GM23338 (cell line): ENCODE measurements around the gene CPNE4. TPM values are rescaled to one million over a fixed set of nuclear protein-coding genes. Genes with fewer than 3 reads are reported as not detected.

Experiments
- ATAC-seq: fragments of 200-7000 bp; cut with Tn5 transposase; 3 replicates; pipeline ENCODE4 v1.9.1; 2020
- DNase-seq: peaks from one replicate; pipeline ENCODE4 v3.0.0-alpha.2; 2015; ENCODE audit warnings: low spot score
- H2AFZ ChIP-seq: fragments of 200-600 bp; sonication (generic); 2 replicates; pipeline ENCODE4 v1.8.0; 2016; ENCODE audit warnings: antibody characterized with exemption, mild to moderate bottlenecking, moderate library complexity
- H3F3A ChIP-seq: fragments of 200-600 bp; sonication (generic); replicated peaks from 2 replicates; pipeline ENCODE4 v1.8.0; 2017; ENCODE audit warnings: antibody characterized with exemption, mixed run types, low read depth
- H3K27ac ChIP-seq: fragments of 200-600 bp; sonication (generic); 2 replicates; pipeline ENCODE4 v1.6.1; 2016; ENCODE audit warnings: low read depth
- H3K27me3 ChIP-seq: fragments of 200-600 bp; sonication (generic); 2 replicates; pipeline ENCODE4 v1.8.0; 2016; ENCODE audit warnings: mild to moderate bottlenecking, mixed run types, moderate library complexity; ENCODE audit not compliant: insufficient read depth
- H3K36me3 ChIP-seq: fragments of 200-600 bp; sonication (generic); 2 replicates; pipeline ENCODE4 v1.8.0; 2016; ENCODE audit warnings: mild to moderate bottlenecking; ENCODE audit not compliant: insufficient read depth
- H3K4me1 ChIP-seq: fragments of 200-600 bp; sonication (generic); 2 replicates; pipeline ENCODE4 v1.8.0; 2016; ENCODE audit warnings: mild to moderate bottlenecking, moderate library complexity; ENCODE audit not compliant: insufficient read depth
- H3K4me2 ChIP-seq: fragments of 200-600 bp; sonication (generic); 2 replicates; pipeline ENCODE4 v1.7.1; 2017; ENCODE audit warnings: mixed run types
- H3K4me3 ChIP-seq: fragments of 200-600 bp; sonication (generic); 2 replicates; pipeline ENCODE4 v1.6.1; 2016; ENCODE audit warnings: mixed run types
- H3K79me2 ChIP-seq: fragments of 200-600 bp; sonication (generic); replicated peaks from 2 replicates; pipeline ENCODE4 v1.8.0; 2017; ENCODE audit warnings: mild to moderate bottlenecking; ENCODE audit not compliant: insufficient read depth
- H3K9me2 ChIP-seq: fragments of 200-600 bp; sonication (generic); 2 replicates; pipeline ENCODE4 v1.8.0; 2017; ENCODE audit not compliant: insufficient read depth
- H4K20me1 ChIP-seq: fragments of 200-600 bp; sonication (generic); replicated peaks from 2 replicates; pipeline ENCODE4 v1.8.0; 2017; ENCODE audit warnings: mild to moderate bottlenecking; ENCODE audit not compliant: insufficient read depth
- H3K27ac Mint-ChIP-seq: 2 replicates; pipeline ENCODE4 v1.8.0; 2020; ENCODE audit warnings: inconsistent platforms, mild to moderate bottlenecking, moderate library complexity, mixed read lengths
- H3K27me3 Mint-ChIP-seq: 3 replicates; pipeline ENCODE4 v1.8.0; 2022; ENCODE audit warnings: low read depth, mild to moderate bottlenecking, moderate library complexity, mixed read lengths, inconsistent platforms; ENCODE audit not compliant: insufficient read depth, poor library complexity
- H3K36me3 Mint-ChIP-seq: 3 replicates; pipeline ENCODE4 v1.8.0; 2021; ENCODE audit warnings: low read depth, mild to moderate bottlenecking, inconsistent platforms, moderate library complexity, mixed read lengths
- H3K4me1 Mint-ChIP-seq: 3 replicates; pipeline ENCODE4 v1.8.0; 2020; ENCODE audit warnings: mild to moderate bottlenecking, inconsistent platforms, mixed read lengths
- H3K4me3 Mint-ChIP-seq: 3 replicates; pipeline ENCODE4 v1.8.0; 2021; ENCODE audit warnings: moderate library complexity, mild to moderate bottlenecking, inconsistent platforms, mixed read lengths
- H3K9me3 Mint-ChIP-seq: 3 replicates; pipeline ENCODE4 v1.8.0; 2020; ENCODE audit warnings: moderate library complexity, mild to moderate bottlenecking, inconsistent platforms, mixed read lengths
- CREB1 ChIP-seq: fragments of 250-450 bp; sonication (Bioruptor Pico); IDR thresholded peaks from 2 replicates; pipeline ENCODE4 v1.5.0; 2020; ENCODE audit warnings: low read depth, mild to moderate bottlenecking, moderate library complexity
- EZH2 ChIP-seq: fragments of 200-600 bp; sonication (generic); IDR thresholded peaks from one replicate; pipeline ENCODE4 v1.8.0; 2017; ENCODE audit warnings: antibody characterized with exemption, mild to moderate bottlenecking, low read depth; ENCODE audit not compliant: unreplicated experiment
- EZH2phosphoT487 ChIP-seq: fragments of 200-600 bp; sonication (generic); IDR thresholded peaks from one replicate; pipeline ENCODE4 v1.8.1; 2018; ENCODE audit warnings: antibody characterized with exemption; ENCODE audit not compliant: unreplicated experiment
- JUNB ChIP-seq: IDR thresholded peaks from one replicate; pipeline ENCODE4 v1.6.1; 2016; ENCODE audit warnings: antibody characterized with exemption; ENCODE audit not compliant: unreplicated experiment
- NANOG ChIP-seq: IDR thresholded peaks from 2 replicates; pipeline ENCODE4 v1.6.1; 2016; ENCODE audit warnings: antibody characterized with exemption, borderline replicate concordance
- POLR2AphosphoS5 ChIP-seq: IDR thresholded peaks from 2 replicates; pipeline ENCODE4 v1.6.1; 2016; ENCODE audit warnings: antibody characterized with exemption, low read depth
- STAT1 ChIP-seq: IDR thresholded peaks from one replicate; pipeline ENCODE4 v1.6.1; 2016; ENCODE audit warnings: antibody characterized with exemption; ENCODE audit not compliant: unreplicated experiment
- ZNF114 ChIP-seq: fragments of 250-450 bp; sonication (Bioruptor Pico); IDR thresholded peaks from 2 replicates; pipeline ENCODE4 v1.5.0; 2020; ENCODE audit warnings: mild to moderate bottlenecking, moderate library complexity
- ZNF331 ChIP-seq: fragments of 250-450 bp; sonication (Bioruptor Pico); IDR thresholded peaks from 2 replicates; pipeline ENCODE4 v1.5.0; 2020; ENCODE audit warnings: low read depth, mild to moderate bottlenecking, moderate library complexity
- polyA plus RNA-seq: library from polyadenylated mRNA; unstranded; fragments of >200 nt; fragmentation: Nextera tagmentation; extraction: Ambion mirVana; gene quantifications from 2 replicates; pipeline ENCODE4 v1.2.1, GENCODE V29; 2016
- total RNA-seq: library from RNA; depleted of rRNA; stranded (reverse); fragments of >200 nt; shearing (Covaris generic); gene quantifications from 2 replicates; pipeline ENCODE4 v1.2.3, GENCODE V29; 2014
- TF ChIP-seq, protein P1 (sequence below): fragments of 250-450 bp; sonication (Bioruptor Pico); IDR thresholded peaks from 2 replicates; pipeline ENCODE4 v1.5.0; 2020; ENCODE audit warnings: mild to moderate bottlenecking, moderate library complexity
- TF ChIP-seq, protein P2 (sequence below): IDR thresholded peaks from 2 replicates; pipeline ENCODE4 v1.6.1; 2016; ENCODE audit warnings: antibody characterized with exemption
- TF ChIP-seq, protein P3 (sequence below): IDR thresholded peaks from one replicate; pipeline ENCODE4 v1.6.1; 2018; ENCODE audit warnings: antibody characterized with exemption; ENCODE audit not compliant: unreplicated experiment
- TF ChIP-seq, protein P4 (sequence below), 2 experiments: fragments of 200-600 bp in 1 of 2; sonication (generic) in 1 of 2; conservative IDR thresholded peaks; 2 replicates each; pipeline versions ENCODE4 v1.5.1 to v1.6.1; 2016 to 2017; ENCODE audit warnings: antibody characterized with exemption in 2 of 2, low read depth in 2 of 2, mild to moderate bottlenecking in 2 of 2, moderate library complexity in 1 of 2

The CPNE4 gene
- total and polyA plus RNA-seq, 2 experiments from 2014 or later, result 2.0 to 6.5 TPM

DNA sequence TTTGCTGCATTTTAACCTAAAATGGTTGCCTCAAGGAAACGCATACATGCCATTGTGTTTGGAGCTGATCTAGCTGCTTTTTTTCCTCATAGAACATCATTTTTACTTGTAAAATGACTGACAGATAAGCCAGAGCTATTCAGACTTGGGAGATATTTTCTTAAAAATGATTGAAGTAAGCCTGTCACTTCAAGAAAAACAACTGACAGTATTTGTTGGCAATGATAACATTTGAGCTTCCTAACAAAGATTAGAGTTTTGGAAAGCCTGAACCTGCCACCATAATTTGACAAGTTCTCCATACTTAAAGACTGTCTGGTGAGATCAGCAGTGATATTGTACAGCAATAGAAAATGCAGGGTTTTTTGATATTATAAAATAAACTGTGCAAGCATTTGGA lies 504.4 kb downstream of the CPNE4 start:
- H3K9me2 ChIP-seq, result 0 out of 2 replicates have a peak, but pooled peaks cover 3% of the 10 kb centered on the region
- no peaks in the 10 kb centered on the region for H3K27me3 ChIP-seq
- TF ChIP-seq STAT1 (no peak), EZH2 (no peak), JUNB (no peak), ZNF114 (CRISPR knock-in tag) (no peak), ZNF331 (no peak), EZH2phosphoT487 (no peak), POLR2AphosphoS5 (no peak), NANOG (no peak), CREB1 (CRISPR knock-in tag) (no peak)
- TF ChIP-seq, protein P1, sequence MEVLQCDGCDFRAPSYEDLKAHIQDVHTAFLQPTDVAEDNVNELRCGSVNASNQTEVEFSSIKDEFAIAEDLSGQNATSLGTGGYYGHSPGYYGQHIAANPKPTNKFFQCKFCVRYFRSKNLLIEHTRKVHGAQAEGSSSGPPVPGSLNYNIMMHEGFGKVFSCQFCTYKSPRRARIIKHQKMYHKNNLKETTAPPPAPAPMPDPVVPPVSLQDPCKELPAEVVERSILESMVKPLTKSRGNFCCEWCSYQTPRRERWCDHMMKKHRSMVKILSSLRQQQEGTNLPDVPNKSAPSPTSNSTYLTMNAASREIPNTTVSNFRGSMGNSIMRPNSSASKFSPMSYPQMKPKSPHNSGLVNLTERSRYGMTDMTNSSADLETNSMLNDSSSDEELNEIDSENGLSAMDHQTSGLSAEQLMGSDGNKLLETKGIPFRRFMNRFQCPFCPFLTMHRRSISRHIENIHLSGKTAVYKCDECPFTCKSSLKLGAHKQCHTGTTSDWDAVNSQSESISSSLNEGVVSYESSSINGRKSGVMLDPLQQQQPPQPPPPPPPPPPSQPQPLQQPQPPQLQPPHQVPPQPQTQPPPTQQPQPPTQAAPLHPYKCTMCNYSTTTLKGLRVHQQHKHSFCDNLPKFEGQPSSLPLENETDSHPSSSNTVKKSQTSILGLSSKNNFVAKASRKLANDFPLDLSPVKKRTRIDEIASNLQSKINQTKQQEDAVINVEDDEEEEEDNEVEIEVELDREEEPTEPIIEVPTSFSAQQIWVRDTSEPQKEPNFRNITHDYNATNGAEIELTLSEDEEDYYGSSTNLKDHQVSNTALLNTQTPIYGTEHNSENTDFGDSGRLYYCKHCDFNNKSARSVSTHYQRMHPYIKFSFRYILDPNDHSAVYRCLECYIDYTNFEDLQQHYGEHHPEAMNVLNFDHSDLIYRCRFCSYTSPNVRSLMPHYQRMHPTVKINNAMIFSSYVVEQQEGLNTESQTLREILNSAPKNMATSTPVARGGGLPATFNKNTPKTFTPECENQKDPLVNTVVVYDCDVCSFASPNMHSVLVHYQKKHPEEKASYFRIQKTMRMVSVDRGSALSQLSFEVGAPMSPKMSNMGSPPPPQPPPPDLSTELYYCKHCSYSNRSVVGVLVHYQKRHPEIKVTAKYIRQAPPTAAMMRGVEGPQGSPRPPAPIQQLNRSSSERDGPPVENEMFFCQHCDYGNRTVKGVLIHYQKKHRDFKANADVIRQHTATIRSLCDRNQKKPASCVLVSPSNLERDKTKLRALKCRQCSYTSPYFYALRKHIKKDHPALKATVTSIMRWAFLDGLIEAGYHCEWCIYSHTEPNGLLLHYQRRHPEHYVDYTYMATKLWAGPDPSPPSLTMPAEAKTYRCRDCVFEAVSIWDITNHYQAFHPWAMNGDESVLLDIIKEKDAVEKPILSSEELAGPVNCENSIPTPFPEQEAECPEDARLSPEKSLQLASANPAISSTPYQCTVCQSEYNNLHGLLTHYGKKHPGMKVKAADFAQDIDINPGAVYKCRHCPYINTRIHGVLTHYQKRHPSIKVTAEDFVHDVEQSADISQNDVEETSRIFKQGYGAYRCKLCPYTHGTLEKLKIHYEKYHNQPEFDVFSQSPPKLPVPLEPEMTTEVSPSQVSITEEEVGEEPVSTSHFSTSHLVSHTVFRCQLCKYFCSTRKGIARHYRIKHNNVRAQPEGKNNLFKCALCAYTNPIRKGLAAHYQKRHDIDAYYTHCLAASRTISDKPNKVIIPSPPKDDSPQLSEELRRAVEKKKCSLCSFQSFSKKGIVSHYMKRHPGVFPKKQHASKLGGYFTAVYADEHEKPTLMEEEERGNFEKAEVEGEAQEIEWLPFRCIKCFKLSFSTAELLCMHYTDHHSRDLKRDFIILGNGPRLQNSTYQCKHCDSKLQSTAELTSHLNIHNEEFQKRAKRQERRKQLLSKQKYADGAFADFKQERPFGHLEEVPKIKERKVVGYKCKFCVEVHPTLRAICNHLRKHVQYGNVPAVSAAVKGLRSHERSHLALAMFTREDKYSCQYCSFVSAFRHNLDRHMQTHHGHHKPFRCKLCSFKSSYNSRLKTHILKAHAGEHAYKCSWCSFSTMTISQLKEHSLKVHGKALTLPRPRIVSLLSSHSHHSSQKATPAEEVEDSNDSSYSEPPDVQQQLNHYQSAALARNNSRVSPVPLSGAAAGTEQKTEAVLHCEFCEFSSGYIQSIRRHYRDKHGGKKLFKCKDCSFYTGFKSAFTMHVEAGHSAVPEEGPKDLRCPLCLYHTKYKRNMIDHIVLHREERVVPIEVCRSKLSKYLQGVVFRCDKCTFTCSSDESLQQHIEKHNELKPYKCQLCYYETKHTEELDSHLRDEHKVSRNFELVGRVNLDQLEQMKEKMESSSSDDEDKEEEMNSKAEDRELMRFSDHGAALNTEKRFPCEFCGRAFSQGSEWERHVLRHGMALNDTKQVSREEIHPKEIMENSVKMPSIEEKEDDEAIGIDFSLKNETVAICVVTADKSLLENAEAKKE, result no peak
- TF ChIP-seq, protein P2, sequence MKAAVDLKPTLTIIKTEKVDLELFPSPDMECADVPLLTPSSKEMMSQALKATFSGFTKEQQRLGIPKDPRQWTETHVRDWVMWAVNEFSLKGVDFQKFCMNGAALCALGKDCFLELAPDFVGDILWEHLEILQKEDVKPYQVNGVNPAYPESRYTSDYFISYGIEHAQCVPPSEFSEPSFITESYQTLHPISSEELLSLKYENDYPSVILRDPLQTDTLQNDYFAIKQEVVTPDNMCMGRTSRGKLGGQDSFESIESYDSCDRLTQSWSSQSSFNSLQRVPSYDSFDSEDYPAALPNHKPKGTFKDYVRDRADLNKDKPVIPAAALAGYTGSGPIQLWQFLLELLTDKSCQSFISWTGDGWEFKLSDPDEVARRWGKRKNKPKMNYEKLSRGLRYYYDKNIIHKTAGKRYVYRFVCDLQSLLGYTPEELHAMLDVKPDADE, result no peak
- TF ChIP-seq, protein P3, sequence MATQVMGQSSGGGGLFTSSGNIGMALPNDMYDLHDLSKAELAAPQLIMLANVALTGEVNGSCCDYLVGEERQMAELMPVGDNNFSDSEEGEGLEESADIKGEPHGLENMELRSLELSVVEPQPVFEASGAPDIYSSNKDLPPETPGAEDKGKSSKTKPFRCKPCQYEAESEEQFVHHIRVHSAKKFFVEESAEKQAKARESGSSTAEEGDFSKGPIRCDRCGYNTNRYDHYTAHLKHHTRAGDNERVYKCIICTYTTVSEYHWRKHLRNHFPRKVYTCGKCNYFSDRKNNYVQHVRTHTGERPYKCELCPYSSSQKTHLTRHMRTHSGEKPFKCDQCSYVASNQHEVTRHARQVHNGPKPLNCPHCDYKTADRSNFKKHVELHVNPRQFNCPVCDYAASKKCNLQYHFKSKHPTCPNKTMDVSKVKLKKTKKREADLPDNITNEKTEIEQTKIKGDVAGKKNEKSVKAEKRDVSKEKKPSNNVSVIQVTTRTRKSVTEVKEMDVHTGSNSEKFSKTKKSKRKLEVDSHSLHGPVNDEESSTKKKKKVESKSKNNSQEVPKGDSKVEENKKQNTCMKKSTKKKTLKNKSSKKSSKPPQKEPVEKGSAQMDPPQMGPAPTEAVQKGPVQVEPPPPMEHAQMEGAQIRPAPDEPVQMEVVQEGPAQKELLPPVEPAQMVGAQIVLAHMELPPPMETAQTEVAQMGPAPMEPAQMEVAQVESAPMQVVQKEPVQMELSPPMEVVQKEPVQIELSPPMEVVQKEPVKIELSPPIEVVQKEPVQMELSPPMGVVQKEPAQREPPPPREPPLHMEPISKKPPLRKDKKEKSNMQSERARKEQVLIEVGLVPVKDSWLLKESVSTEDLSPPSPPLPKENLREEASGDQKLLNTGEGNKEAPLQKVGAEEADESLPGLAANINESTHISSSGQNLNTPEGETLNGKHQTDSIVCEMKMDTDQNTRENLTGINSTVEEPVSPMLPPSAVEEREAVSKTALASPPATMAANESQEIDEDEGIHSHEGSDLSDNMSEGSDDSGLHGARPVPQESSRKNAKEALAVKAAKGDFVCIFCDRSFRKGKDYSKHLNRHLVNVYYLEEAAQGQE, result no peak
- TF ChIP-seq, protein P4, sequence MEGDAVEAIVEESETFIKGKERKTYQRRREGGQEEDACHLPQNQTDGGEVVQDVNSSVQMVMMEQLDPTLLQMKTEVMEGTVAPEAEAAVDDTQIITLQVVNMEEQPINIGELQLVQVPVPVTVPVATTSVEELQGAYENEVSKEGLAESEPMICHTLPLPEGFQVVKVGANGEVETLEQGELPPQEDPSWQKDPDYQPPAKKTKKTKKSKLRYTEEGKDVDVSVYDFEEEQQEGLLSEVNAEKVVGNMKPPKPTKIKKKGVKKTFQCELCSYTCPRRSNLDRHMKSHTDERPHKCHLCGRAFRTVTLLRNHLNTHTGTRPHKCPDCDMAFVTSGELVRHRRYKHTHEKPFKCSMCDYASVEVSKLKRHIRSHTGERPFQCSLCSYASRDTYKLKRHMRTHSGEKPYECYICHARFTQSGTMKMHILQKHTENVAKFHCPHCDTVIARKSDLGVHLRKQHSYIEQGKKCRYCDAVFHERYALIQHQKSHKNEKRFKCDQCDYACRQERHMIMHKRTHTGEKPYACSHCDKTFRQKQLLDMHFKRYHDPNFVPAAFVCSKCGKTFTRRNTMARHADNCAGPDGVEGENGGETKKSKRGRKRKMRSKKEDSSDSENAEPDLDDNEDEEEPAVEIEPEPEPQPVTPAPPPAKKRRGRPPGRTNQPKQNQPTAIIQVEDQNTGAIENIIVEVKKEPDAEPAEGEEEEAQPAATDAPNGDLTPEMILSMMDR (conservative IDR thresholded peaks at IDR 0.05; ENCODE audit: low read depth in 2 of 2), result no peak
- H3K27me3 Mint-ChIP-seq, result peaks cover 4% of the 10 kb centered on the region
- H3K36me3 Mint-ChIP-seq, result no peaks in the 10 kb centered on the region
- no peak overlapping the region for H3K27ac Mint-ChIP-seq
- no peak overlapping the region for H3K27ac ChIP-seq
- peaks cover 12% of the 10 kb centered on the region for H3K4me1 Mint-ChIP-seq
- no peak overlapping the region for H3K4me2 ChIP-seq
- H3K79me2 ChIP-seq, result no peaks in the 10 kb centered on the region
- H3K4me1 ChIP-seq, result peaks cover 9% of the 10 kb centered on the region
- ATAC-seq (no peak), DNase-seq (no peak)
- H3K4me3 Mint-ChIP-seq, result no peak overlapping the region
- no peaks in the 10 kb centered on the region for H3K36me3 ChIP-seq
- no peaks in the 10 kb centered on the region for H3F3A ChIP-seq
- no peak overlapping the region for H2AFZ ChIP-seq
- H4K20me1 ChIP-seq, result no peaks in the 10 kb centered on the region
- no peaks in the 10 kb centered on the region for H3K9me3 Mint-ChIP-seq
- no peak overlapping the region for H3K4me3 ChIP-seq
